ENCODE results near the gene URB1. TPM values are rescaled to one million over a fixed set of nuclear protein-coding genes. Genes with fewer than 3 reads are reported as not detected.

The URB1 gene
- total and polyA plus RNA-seq, 2 donors (not counting 3 experiments of a cell fraction or from before 2014, with no cell fraction given), result 8.0 to 27.3 TPM

GRCh38 chr21:32352526-32352925 is 40.3 kb downstream of the URB1 start:
- ChIA-PET CTCF (no interaction called here), POLR2A (no interaction called here)
- DNase-seq (ENCODE audit: low read depth, low spot score) (no peak), FAIRE-seq (no peak)
- H3K4me1 ChIP-seq (ENCODE audit: control insufficient read depth, extremely low read depth, insufficient read depth, low read length), result no peaks in the 10 kb centered on the region
- H3K36me3 ChIP-seq (ENCODE audit: control insufficient read depth in 2 of 2, extremely low read depth in 1 of 2, insufficient read depth in 2 of 2, low read length in 2 of 2), result peaks cover 19 to 61% of the 10 kb centered on the region in 2 experiments
- H3K27me3 ChIP-seq (ENCODE audit: control insufficient read depth in 2 of 2, insufficient read depth in 2 of 2, low read length in 2 of 2), result no peaks in the 10 kb centered on the region
- no peak overlapping the region for H3K27ac ChIP-seq (ENCODE audit: insufficient read depth, low read depth, low read length)
- no peak overlapping the region for H2AFZ ChIP-seq (ENCODE audit: low read depth, low read length)
- no peaks in the 10 kb centered on the region for H3K79me2 ChIP-seq (ENCODE audit: control insufficient read depth, insufficient read depth, low read length)
- H3K9me1 ChIP-seq (replicated peaks; ENCODE audit: control insufficient read depth, extremely low read depth, insufficient read depth, low read length), result no peaks in the 10 kb centered on the region
- dilution Hi-C loops (cut with MboI; ENCODE audit: extremely low pct_ligation_motif_present, low sequenced_read_pairs), result no loop called here
- TF ChIP-seq EZH2 (IDR thresholded peaks at IDR 0.05; ENCODE audit: borderline replicate concordance, low read depth, low read length, severe bottlenecking) (no peak), POLR2AphosphoS5 (IDR thresholded peaks at IDR 0.05; ENCODE audit: insufficient read depth, low read depth, low read length) (no peak), MYC (IDR thresholded peaks at IDR 0.05; ENCODE audit: low read depth, low read length) (no peak), JUN (IDR thresholded peaks at IDR 0.05; ENCODE audit: borderline replicate concordance, insufficient read depth, insufficient read length, low read depth) (no peak), FOS (IDR thresholded peaks at IDR 0.05; ENCODE audit: borderline replicate concordance, insufficient read depth, low read length) (no peak), GATA2 (IDR thresholded peaks at IDR 0.05; ENCODE audit: insufficient read depth, insufficient read length, low read depth, low read length) (no peak), POLR2A (IDR thresholded peaks at IDR 0.05; ENCODE audit: low read depth, low read length) (no peak), MAX (IDR thresholded peaks at IDR 0.05; ENCODE audit: insufficient read depth, insufficient read length) (no peak), CTCF (IDR thresholded peaks at IDR 0.05; ENCODE audit: extremely low read depth in 1 of 2, insufficient read depth in 1 of 2, low read depth in 1 of 2, low read length in 2 of 2) (no peak)
- intact Hi-C loops (cut with micrococcal nuclease), result no loop called here
- no peaks in the 10 kb centered on the region for H4K20me1 ChIP-seq (replicated peaks; ENCODE audit: control insufficient read depth, extremely low read depth, insufficient read depth, low read length)
- BruUV-seq (replicated peaks), result no TSS peak
- H3K4me2 ChIP-seq (ENCODE audit: insufficient read depth, low read length), result no peak overlapping the region
- no peak overlapping the region for H3K9ac ChIP-seq (replicated peaks; ENCODE audit: extremely low read depth, insufficient read depth, low read length)
- no peak overlapping the region for H3K4me3 ChIP-seq (replicated peaks in 1 of 3; ENCODE audit: insufficient read depth in 1 of 3, low read depth in 1 of 3, low read length in 3 of 3)
- no peaks in the 10 kb centered on the region for H3K9me3 ChIP-seq (replicated peaks; ENCODE audit: control insufficient read depth, insufficient read depth, low read length)

Measured in endothelial cell of umbilical vein (primary cell).